Glomerular visceral epithelial cell (primary cell): Measurements from ENCODE around the gene TPST1.
"Not testable (repeated sequence)": the region's sequence is repeated elsewhere in the genome, so short reads cannot be mapped to it uniquely, and the experiment has no call there.

ENCODE experiments used
- DNase-seq: peaks from one replicate; pipeline ENCODE4 v3.0.0-alpha.2; 2016; ENCODE audit errors: extremely low spot score

TPST1 gene

DNA sequence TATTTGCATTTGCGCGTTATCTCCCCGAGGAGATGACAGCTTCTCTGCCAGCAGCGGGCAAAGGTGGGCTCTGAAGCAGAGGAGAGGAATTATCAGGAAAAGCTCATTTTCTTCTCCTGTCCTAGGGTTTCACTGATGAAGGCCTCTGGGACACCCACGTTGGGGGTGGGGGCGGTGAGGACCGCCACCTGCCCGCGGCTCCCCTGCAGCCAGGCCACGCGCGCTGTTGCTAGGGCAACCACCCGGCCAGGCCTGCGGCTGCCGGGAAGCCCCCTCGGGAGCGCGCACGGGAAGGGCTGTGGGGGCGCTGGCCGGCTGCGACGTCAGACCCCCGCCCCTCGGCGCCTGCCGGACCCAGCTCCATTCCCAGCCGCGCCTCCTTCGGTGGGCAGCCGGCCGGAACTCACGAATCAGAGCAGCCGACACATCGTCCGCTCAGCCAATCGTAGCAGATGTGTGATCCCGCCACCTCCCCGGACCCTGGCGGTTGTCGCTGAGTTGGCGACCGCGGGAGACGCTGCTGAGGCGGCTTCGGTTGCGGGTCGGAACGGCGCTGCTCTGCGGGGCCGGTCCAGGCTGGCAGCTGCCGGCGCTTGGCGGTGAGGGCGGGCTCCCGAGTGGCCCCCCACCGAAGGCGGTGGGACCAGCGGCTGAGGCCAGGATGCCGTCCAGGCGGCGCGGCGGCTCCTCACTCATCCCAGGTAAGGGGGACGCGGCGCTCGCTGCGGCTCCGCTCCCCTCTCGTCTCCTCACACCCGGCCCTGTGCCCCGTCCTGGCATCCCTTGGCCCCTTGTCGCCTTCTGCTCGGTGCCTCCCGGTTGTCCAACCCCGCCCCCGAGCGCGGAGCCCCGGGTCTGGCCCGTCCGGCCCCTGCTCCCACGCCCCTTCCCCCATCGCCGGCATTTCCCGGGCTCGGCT, at the start of gene TPST1:
Gene TPST1 (plus strand): TSS at position 513 of the 919 bp plus-strand sequence. CDS start 35,092 bp downstream, outside the sequence.
- peak; percentile 91 for DNase-seq

DNA sequence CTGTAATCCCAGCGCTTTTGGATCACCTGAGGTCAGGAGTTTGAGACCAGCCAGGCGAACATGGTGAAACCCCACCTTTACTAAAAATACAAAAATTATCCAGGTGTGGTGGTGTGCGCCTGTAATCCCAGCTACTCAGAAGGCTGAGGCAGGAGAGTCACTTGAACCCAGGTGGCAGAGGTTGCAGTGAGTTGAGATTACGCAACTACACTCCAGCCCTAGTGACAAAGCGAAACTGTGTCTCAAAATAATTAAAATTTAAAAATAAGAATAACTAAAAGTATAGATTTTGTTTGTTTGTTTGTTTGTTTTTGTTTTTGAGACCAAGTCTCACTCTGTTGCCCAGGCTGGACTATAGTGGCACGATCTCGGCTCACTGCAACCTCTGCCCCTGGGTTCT, 49.1 kb upstream of the TPST1 start:
- not testable (repeated sequence) for DNase-seq

DNA sequence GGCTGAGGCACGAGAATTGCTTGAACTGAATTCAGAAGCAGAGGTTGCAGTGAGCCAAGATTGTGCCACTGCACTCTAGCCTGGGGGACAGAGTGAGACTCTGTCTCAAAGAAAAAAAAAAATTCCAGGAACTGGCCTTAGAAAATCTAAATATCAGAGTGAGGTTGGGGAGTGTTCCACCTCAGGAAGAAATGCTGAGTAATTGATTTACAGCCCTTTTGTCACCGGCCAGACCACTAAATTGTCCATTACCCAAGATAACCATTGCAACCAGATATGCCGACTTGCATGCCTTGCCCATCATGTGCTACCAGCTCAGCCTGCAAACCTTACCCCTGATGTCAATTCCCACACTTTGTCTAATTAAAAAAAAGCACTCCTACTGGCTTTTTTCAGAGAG, 48.1 kb upstream of the TPST1 start:
- DNase-seq: peak; percentile 47

DNA sequence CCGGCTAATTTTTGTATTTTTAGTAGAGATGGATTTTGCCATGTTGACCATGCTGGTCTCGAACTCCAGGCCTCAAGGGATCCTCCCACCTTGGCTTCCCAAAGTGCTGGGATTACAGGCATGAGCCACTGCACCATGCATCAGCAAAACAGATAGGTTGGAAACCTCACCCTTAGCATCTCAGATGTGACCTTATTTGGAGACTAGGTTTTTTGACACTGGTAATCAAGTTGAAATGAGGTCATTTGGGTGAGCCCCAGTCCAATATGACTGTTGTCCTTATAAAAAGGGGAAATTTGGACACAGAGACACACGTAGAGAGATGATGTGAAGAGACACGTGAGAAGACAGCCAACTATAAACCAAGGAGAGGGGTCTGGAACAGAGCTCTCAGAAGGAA, 42.5 kb upstream of the TPST1 start:
- no peak for DNase-seq

DNA sequence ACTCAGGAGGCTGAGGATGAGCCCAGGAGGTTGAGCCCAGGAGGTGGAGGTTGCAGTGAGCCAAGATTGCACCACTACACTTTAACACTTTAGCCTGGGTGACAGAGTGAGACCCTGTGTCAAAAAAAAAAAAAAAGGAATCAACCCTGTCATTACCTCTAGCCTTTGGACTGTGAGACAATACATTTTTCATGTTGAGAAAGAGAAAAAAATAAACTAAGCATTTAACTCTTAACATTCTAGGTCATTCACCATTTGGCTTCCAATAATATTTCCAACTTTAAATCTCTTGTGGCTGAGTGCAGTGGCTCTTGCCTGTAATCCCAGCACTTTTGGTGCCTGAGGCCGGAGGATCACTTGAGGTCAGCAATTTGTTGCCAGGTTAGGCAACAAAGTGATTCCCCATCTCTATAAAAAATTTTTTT, 41.9 kb upstream of the TPST1 start:
- no peak for DNase-seq

DNA sequence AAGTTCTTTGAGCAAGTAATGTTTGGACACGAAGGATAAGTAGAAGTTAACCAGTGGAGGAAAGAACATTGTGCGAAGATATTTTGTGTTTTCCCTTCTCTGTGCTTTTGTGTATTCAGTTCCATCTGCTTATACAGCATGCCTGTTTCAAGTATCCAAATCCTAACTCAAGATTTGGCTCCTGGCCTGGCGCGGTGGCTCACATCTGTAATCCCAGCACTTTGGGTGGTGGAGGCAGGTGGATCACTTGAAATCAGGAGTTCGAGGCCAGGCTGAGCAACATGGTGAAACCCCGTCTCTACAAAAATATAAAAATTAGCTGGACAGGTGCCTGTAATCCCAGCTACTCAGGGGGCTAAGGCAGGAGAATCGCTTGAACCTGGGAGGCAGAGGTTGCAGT, 40.8 kb upstream of the TPST1 start:
- DNase-seq: no peak

DNA sequence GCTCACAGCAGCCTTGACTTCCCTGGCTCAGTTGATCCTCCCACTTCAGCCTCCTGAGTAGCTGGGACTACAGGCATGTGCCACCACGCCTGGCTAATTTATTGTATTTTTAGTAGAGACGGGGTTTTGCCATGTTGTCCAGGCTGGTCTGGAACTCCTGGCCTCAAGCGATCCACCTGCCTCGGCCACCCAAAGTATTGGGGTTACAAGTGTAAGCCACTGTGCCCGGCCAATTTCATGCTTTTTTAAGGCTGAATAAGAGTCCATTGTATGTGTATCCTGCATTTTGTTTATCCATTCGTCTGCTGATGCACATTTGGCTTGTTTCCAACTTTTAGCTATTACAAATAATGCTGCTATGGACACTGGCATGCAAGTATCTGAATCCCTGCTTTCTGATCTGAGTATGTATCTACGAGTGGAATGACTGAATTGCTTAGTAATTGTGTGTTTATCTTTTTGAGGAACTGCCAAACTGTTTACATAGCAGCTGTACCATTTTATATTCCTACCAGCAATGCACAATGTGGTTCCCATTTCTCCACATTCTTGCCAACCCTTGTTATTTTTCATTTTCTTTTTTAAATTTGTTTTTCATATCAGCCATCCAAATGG, 37.3 kb upstream of the TPST1 start:
- no peak for DNase-seq

DNA sequence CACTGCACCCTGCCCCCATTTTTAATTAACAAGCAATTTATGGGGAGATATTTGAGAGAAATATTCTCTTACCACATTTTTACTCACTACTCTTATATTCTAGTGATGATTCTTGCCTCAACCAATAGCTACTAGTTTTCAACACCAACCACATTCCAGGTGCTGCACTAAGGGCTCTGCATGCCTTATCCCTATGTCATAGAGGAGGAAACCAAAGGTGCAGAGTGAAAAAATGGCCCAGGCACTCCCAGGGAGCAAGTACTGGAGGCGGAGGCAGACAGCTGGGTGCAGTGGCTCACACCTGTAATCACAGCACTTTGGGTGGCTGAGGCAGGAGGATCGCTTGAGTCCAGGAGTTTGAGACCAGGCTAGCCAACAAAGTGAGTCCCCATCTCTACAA, 35.5 kb upstream of the TPST1 start:
- DNase-seq: no peak

DNA sequence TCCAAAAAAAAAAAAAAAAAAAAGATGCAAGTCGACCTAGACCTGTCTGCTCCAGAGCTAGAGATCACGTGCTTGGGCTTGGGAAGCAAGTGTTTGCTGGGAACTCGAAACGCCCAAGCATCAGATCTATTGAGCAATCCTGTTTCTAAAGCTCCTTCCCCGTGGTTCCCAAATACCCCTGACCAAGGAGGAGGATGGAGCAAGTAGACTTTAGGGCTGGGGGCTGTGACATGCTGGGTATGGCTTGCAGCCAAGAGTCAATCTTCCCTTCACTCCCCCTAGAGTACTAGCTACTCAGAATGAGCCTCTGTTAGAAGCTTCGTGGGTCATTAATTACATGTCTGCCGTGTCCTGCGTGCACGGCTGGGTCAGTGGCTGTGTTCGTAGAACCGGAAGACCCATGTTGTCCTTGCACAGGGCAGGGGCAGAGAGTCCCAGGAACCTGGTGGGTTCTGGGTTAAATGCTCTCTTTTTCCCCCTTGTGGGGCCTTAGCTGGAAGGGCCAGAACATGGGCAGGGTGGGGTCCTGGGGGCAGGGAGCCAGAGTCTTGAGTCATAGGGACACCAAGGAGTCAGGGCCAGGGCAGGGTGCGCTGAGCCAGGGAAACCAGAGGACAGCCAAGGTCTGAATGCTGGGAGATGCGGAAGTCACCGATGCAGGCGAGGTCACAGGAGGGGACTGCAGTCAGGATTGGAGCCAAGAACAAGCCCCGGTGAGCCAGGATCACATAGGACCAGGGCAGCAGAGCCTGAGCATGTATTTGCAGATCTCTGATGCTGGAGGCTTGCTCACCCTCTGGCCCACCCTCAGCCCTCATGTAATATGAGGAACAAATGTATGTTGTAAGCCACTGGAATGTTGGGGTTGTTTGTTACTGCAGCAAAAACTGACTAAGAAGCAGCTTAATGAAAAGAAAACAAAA, 34.6 kb upstream of the TPST1 start:
- DNase-seq: peak; percentile 50

DNA sequence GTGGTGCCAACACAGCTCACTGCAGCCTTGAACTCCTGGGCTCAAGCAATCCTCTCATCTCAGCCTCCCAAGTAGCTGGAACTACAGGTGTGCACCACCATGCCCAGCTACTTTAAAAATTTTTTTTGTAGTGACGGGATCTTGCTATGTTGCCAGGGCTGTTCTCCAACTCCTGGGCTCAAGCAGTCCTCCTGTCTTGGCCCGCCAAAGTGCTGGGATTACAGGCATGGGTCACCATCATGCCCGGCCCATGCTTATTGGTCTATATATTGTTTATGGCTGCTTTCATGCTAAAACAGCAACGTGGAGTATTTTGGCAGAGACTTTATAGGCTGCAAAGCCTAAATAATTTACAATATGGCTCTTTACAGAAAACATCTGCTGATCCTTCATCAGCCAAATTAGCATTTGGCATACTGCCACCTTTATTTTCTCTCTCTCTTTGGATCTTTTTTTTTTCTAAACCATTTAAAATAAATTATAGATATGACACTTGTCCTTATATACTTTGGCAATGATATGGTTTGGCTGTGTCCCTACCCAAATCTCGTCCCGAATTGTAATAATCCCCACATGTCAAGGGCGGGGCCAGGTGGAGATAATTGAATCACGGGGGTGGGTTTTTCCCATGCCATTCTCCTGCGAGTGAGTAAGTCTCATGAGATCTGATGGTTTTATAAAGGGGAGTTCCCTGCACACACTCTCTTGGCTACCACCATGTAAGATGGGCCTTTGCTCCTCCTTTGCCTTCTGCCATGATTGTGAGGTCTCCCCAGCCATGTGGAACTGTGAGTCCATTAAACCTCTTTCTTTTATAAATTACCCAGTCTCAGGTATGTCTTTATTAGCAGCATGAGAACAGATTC, 32.4 kb upstream of the TPST1 start:
- DNase-seq: not testable (repeated sequence)

DNA sequence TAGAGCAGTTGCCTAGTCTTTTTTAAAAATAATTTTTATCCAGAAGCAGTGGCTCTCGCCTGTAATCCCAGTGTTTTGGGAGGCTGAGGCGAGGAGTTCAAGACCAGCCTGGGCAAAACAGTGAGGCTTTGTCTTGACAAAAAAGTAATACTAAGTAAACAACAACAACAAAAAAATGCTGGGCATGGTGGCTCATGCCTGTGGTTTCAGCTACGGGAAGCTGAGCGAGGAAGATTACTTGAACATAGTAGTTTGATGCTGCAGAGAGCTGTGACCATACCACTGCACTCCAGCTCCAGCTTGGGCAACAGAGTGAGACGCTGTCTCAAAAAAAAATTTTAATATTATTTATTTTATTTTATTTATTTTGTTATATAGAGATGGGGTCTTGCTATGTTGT, 31.3 kb upstream of the TPST1 start:
- no peak for DNase-seq

DNA sequence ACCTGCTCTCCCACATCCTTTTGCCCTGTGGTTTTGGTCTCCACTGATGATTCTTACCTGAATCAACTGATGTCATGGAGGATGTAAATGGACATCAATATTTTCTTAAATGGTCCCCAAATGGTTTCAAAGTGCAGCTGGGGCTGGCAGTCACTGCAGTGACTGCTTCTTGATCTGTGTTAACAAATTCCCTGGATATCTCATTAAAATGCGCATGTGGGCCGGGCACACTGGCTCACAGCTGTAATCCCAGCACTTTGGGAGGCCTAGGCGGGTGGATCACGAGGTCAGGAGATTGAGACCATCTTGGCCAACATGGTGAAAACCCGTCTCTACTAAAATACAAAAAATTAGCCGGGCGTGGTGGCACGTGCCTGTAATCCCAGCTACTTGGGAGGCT, 30.1 kb upstream of the TPST1 start:
- not testable (repeated sequence) for DNase-seq

DNA sequence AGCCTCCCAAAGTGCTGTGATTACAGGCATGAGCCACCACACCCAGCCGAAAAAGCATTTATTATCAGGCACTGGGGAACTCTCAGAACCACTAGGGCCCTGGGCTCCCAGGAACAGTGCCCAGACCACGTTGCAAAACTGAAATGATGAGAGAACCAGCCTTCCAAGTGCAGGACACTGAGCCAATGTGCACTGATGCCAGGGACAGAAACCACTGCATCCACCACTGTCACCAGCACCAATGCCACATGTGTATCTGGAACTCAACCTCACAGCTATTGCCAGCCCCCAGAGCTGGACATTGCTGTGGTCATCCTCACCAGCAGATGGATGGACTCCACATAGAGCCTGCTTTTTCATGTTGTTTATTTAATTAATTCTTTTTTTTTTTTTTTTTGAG, 28.2 kb upstream of the TPST1 start:
- DNase-seq: no peak

DNA sequence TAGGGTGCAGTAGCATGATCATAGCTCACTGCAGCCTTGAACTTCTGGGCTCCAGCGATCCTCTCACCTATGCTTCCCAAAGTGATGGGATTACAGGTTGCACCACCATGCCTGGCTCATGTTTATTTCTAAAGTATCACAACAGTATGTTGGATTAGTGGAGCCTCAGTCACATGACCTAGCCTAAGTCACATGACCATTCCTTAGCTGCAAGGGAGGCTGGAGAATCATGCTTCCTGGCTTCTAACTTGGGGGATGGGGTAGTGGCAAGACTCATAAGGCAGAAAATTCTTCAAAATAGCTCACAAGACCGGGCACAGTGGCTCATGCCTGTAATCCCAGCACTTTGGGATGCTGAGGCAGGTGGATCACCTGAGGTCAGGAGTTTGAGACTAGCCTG, 26.9 kb upstream of the TPST1 start:
- no peak for DNase-seq

DNA sequence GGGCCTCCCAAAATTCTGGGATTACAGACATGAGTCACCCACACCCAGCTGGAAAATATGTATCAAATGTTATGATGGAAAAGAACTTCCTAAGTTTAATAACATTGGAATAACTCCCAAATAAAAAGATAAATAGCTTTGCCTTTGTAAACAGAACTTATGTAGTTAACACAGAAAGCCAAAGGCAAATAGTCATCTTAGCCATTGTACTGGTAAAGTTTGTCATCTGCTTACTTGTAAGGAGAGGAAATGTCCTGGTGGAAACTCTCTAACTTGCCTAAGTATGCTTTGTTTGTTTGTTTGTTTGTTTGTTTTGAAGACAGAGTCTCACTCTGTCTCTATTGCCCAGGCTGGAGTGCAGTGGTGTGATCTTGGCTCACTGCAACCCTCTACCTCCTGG, 23.8 kb upstream of the TPST1 start:
- DNase-seq: no peak

DNA sequence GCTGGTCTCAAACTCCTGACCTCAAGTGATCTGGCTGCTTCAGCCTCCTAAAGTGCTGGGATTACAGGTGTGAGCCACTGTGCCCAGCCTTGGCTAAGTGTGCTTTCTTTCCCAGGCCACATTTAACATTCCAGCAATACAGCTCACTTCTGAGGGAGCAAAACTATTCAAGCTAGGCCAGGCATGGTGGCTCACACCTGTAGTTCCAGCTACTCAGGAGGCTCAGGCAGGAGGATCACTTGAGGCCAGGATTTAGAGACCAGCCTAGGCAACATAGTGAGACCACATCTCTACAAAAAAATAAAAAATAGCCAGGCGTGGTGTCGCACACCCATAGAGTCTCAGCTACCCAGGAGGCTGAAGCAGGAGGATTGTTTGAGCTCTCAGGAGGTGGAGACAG, 23.3 kb upstream of the TPST1 start:
- no peak for DNase-seq

DNA sequence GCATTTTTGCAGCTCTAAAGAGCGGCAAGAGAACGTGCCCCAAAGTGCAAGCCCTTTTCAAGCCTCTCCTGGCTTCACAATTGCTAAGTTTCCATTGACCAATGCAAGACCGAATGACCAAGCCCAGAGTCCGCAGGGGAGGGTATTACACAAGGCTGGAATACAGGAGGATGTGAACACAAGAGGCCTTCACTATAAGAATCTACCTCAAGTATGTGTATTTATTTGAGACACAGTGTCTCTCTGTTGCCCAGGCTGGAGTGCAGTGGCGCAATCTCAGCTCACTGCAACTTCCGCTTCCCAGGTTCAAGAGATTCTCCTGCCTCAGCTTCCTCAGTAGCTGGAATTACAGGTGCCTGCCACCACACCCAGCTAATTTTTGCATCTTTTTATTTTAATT, 22.2 kb upstream of the TPST1 start:
- no peak for DNase-seq

DNA sequence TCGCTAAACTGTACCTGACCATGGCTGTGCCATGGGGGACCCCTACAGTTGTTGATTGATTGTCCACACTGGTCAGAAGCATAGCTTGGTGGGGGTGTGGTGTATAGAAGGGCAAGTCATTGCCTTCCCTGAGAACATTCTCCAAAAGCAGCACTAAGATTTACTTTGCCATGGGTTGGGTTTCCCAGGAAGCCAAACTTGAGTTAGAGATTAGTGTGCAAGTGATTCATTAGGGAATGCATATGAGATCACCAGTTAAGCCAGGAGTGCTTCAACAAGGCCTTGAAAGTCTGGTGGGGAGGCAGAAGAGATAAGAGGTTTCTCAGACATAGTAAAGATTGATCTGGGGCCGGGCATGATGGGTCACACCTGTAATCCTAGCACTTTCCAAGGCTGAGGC, 21.4 kb upstream of the TPST1 start:
- DNase-seq: peak; percentile 63

DNA sequence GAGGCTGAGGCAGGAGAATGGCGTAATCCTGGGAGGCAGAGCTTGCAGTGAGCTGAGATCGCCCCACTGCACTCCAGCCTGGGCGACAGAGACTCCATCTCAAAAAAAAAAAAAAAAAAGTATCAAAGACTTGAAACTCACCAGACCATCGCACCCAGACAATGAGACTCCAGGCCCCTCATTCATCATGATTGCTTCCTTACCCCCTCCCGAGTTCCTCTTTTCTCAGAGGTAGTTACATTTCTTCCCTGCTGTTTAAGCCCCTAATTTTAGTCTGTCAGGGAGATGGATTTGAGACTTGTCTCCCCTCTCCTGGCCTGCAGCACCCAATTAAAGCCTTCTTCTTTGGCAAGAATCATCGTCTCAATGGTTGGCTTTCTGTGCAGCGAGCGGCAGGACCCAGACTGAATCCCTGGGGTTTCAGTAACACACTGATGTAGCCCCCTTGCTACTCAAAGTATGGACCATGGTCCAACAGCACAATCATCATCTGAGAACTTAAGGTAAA, 19.4 kb upstream of the TPST1 start:
- no peak for DNase-seq

DNA sequence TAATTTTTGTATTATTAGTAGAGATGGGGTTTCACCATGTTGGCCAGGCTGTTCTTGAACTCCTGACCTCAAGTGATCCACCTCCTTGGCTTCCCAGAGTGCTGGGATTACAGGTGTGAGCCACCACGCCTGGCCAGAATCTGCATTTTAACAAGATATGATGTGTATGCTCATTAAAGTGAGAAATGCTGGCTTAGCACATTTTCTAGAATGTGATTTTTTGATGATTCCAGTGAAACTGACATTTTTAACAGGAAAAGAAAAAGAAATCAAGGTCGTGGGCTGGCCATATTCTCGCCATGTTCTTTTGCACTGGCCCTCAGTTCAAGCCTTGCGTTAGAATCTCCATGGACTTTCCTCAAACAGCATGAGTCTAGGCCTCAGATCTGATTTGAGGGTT, 18.1 kb upstream of the TPST1 start:
- DNase-seq: no peak

DNA sequence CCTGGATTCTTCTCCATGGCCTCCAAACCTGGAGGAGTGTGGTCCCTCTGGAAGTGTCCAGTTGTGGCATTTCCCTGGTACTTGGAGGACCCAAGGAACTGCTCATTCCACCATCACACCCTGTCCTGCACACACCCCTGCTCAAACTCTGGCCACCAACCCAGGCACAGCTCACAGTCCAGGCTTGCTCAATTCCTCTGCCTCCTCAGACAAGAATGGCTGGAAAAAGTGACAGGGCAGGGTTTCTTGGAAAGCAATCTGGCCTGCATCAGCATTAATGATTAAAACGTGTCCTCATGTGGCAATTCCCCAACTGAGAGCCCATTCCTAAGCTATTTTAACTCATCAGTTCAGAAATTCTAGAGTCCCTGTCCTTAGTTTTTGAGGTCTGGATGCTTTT, 17.2 kb upstream of the TPST1 start:
- DNase-seq: no peak
